ENCODE data around the gene CAPN7.

The CAPN7 gene

DNA sequence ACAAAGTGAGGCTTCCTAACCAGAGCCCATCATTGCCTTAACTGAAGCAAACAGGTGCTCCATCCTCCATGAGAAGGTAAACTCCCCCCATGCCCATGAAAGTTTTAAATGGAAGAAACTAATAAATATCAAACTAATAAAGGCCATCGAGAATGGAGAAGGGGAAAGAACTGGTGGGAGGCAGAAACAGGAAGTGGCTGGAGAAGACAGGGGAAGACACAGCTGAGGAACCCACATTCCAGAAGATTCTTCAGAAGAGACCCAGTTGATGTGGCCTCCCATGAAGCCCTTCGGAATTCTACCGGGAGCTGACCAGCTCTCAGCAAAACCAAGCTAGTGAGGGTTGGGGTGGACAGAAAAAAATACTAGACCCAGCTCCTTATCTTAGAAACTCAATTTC, 84.7 kb downstream of the CAPN7 start:
- H3K9me3 ChIP-seq (ENCODE audit: low read length): no peaks in the 10 kb centered on the region
- no peaks in the 10 kb centered on the region for H3K36me3 ChIP-seq (ENCODE audit: insufficient read depth, low read length)

DNA sequence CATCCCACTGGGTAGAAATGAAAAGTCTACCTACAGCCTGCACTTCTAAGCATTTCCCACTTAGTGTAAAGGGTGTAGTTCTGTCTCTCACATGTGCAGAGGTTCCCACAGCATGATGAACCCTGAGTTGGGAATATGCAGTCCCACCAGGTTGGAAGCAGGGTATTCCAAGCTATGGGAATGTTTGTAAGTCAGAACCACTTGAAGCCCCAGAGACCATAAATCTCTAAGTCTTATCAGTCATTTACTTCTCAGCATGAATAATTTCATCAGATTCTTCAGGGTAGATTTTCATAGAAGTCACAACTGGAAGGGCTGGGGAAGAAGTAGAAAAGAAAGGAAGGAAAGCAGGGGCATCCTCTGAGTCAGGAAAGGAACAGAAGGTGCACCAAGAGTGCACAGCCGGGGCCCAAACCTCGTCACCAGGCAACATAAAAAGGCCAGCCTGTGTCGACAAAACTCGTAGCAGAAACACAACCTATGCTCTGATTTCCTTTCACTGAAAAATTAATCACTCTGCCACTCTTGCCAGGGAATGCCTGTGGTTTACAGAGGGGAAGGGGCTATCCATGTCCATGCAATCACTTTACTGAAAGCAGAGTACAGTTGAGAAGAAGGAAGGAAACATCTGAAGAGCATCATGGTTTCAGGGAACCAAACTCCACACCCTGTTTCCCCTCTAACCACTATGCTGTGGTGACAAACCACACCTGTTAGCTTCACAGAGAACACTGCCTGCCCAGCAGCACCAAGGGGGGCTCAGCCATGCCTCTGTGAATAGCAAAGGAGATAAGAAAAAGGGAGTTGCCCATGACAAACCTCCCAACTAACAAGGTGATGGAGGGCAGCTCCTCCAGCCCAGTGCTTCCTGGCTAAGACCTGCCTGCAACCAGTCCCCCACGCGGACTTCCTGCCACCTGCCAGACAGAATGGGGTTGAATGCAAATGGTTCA, 85.8 kb downstream of the CAPN7 start:
- no peaks in the 10 kb centered on the region for H3K4me1 ChIP-seq (ENCODE audit: insufficient read depth, low read length)
- H3K36me3 ChIP-seq (ENCODE audit: insufficient read depth, low read length): no peaks in the 10 kb centered on the region
- H3K9me3 ChIP-seq (ENCODE audit: low read length): no peaks in the 10 kb centered on the region
- no peaks in the 10 kb centered on the region for H3K27me3 ChIP-seq (ENCODE audit: insufficient read depth, low read length)
- H2AFZ ChIP-seq (ENCODE audit: low read depth, low read length): no peak overlapping the region
- H3K4me3 ChIP-seq (ENCODE audit: low read length): no peak overlapping the region

More for the DNA sequence above, 84.7 kb downstream of the CAPN7 start:
- H2AFZ ChIP-seq (ENCODE audit: low read depth, low read length): no peak overlapping the region
- H3K4me3 ChIP-seq (ENCODE audit: low read length): no peak overlapping the region
- H3K4me1 ChIP-seq (ENCODE audit: insufficient read depth, low read length): no peaks in the 10 kb centered on the region
- H3K27me3 ChIP-seq (ENCODE audit: insufficient read depth, low read length): no peaks in the 10 kb centered on the region

DNA sequence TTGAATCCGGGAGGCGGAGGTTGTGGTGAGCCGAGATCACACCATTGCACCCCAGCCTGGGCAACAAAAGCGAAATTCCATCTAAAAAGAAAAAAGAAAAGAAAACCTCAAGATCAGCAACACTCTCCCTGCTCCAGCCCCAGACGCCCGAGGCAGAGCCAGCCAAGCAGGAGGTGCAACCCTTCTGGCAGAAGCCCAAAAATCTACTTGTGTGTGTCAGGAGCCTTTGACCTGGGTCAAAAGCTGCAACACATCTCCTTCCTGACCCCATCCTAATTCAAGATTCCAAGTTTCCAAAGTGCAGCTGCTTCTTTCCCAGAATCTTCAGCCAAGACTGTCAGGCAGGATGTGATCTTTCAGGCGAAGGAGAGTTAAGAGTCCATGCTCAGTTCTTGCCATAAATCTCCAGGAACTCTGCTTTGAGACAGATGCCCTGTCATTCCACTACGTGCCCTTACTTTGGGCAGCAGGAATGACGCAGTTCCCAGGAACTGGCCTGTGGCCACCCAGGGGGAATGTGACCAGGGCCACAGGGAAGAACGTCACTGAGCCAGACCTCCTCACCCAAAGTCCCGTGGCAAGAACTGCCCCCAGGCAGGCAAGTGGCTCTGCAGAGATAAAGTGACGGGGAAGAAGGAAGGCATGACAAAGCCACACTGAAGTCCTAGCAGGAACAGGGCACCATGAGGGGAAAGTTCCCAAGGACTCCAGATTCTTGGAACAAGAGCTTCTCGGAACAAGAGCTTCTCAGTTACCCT, 86.9 kb downstream of the CAPN7 start:
- no peaks in the 10 kb centered on the region for H3K9me3 ChIP-seq (ENCODE audit: low read length)
- H3K4me3 ChIP-seq (ENCODE audit: low read length): no peak overlapping the region

DNA sequence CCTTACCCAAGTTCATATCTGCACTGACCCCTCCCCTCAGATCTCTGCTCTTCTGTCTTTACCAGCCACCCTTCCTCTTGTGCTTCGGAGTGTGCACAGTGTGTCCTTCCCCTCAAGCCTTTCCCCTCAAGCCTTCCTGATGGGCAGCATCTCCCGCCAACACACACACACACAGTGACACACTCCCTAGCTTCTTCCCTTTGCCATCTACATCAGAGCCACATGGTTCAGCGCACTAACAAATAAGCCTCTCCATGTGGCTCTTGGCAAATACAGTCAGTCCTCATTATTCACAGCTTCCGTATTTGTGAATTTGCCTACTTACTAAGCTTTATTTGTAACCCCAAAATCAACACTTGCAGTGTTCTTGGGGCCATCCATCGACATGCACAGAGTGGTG, 88.9 kb downstream of the CAPN7 start:
- Histone ChIP-seq H3K36me3 (ENCODE audit: insufficient read depth, low read length) (no peaks in the 10 kb centered on the region), H3K4me1 (ENCODE audit: insufficient read depth, low read length) (no peaks in the 10 kb centered on the region), H3K9me3 (ENCODE audit: low read length) (no peaks in the 10 kb centered on the region)

More for the DNA sequence above, 86.9 kb downstream of the CAPN7 start:
- Histone ChIP-seq H3K27me3 (ENCODE audit: insufficient read depth, low read length) (no peaks in the 10 kb centered on the region), H2AFZ (ENCODE audit: low read depth, low read length) (no peak overlapping the region), H3K36me3 (ENCODE audit: insufficient read depth, low read length) (no peaks in the 10 kb centered on the region), H3K4me1 (ENCODE audit: insufficient read depth, low read length) (no peaks in the 10 kb centered on the region)

DNA sequence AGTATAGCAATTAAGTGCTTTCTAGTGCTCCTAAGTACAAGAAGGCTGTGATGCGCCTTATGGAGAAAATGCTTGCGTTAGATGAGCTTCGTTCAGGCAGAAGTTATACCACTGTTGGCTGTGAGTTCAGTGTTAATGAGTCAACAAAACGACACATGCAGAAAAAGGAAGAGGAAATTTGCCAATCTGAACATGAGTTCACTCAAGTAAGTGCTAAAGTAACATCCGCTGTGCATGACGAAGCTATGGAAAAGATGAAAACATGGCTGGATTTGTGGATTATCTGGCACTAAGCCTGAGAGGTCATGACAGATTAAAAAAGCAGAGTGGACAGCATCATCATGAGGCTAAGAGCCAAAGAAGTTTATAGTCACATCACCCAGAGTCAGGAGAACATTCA, 89.5 kb downstream of the CAPN7 start:
- H3K27me3 ChIP-seq (ENCODE audit: insufficient read depth, low read length): no peaks in the 10 kb centered on the region
- H3K4me1 ChIP-seq (ENCODE audit: insufficient read depth, low read length): no peaks in the 10 kb centered on the region
- H3K36me3 ChIP-seq (ENCODE audit: insufficient read depth, low read length): no peaks in the 10 kb centered on the region
- no peaks in the 10 kb centered on the region for H3K9me3 ChIP-seq (ENCODE audit: low read length)
- H2AFZ ChIP-seq (ENCODE audit: low read depth, low read length): no peak overlapping the region
- H3K4me3 ChIP-seq (ENCODE audit: low read length): no peak overlapping the region

More for the DNA sequence above, 88.9 kb downstream of the CAPN7 start:
- Histone ChIP-seq H3K27me3 (ENCODE audit: insufficient read depth, low read length) (no peaks in the 10 kb centered on the region), H2AFZ (ENCODE audit: low read depth, low read length) (no peak overlapping the region), H3K4me3 (ENCODE audit: low read length) (no peak overlapping the region)

DNA sequence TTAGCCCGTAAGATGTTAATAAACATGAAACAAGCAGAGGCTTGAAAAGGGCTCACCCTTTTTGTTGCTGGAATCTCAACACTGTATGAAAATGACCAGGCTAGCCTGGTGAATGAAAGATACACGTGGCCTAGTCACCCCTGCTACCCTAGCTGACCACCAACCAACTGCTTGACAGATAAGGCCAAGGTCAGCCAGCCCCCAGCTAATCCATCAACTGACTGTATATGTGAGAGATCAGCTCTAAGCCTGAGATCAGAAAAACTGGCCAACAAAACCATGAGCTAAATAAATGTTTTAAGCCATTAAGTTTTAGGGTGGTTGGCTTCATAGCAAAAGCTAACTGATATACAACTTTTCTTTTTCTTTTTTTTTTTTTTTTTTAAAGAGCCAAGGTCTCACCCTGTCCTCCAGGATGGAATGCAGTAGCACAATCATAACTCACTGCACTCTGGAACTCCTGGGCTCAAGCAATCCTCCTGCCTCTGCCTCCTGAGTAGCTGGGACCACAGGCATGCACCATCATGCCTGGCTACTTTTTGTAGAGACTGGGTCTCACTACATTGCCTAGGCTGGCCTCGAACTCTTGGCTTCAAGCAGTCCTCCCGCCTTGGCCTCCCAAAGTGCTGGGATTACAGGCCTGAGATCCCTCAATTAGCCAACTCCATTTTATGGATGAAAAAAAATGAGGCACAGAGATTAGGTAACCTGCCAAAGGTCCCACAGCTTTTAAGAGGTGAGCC, 91.7 kb downstream of the CAPN7 start:
- Histone ChIP-seq H3K9me3 (ENCODE audit: low read length) (no peaks in the 10 kb centered on the region), H2AFZ (ENCODE audit: low read depth, low read length) (no peak overlapping the region), H3K4me3 (ENCODE audit: low read length) (no peak overlapping the region), H3K36me3 (ENCODE audit: insufficient read depth, low read length) (no peaks in the 10 kb centered on the region), H3K27me3 (ENCODE audit: insufficient read depth, low read length) (no peaks in the 10 kb centered on the region), H3K4me1 (ENCODE audit: insufficient read depth, low read length) (no peaks in the 10 kb centered on the region)

DNA sequence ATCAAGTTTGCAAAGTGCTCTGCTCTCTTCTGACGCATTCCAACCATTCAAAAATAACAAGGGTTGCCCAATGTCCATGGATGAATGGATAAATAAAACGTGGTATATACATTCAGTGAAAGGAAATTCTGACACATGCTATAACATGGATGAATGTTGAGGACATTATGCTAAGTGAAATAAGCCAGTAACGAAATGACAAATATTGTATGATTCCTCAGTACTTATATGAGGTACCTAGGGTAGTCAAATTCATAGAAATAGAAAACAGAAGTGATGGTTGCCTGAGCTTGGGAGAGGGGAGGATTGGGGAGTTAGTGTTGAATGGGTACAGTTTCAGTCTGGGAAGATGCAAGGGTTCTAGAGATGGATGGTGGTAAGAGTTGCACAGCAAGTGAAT, 92.5 kb downstream of the CAPN7 start:
- no peak overlapping the region for H2AFZ ChIP-seq (ENCODE audit: low read depth, low read length)
- H3K4me1 ChIP-seq (ENCODE audit: insufficient read depth, low read length): no peaks in the 10 kb centered on the region
- H3K27me3 ChIP-seq (ENCODE audit: insufficient read depth, low read length): no peaks in the 10 kb centered on the region
- no peak overlapping the region for H3K4me3 ChIP-seq (ENCODE audit: low read length)
- H3K36me3 ChIP-seq (ENCODE audit: insufficient read depth, low read length): no peaks in the 10 kb centered on the region
- H3K9me3 ChIP-seq (ENCODE audit: low read length): no peaks in the 10 kb centered on the region

DNA sequence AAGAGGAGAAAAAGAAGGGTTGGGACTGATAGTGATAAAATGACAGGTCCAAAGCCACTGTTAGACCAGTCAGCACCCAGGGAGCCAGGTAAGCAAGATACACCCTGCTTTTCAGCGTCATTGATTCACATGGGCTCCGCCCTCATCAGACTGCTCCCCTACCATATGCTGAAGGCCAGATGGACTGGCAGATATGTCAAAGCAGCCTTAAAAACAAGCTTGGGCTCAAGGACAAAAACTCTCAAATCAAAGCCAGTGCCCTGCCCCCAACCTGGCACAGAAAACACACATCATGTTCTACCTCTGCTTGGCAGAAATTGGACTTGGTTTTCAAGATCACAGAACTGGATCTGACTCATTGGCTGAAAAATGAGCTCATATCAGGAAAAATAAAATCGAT, 93.0 kb downstream of the CAPN7 start:
- Histone ChIP-seq H3K9me3 (ENCODE audit: low read length) (no peaks in the 10 kb centered on the region), H3K4me1 (ENCODE audit: insufficient read depth, low read length) (no peaks in the 10 kb centered on the region), H3K4me3 (ENCODE audit: low read length) (no peak overlapping the region), H3K27me3 (ENCODE audit: insufficient read depth, low read length) (no peaks in the 10 kb centered on the region), H2AFZ (ENCODE audit: low read depth, low read length) (no peak overlapping the region), H3K36me3 (ENCODE audit: insufficient read depth, low read length) (no peaks in the 10 kb centered on the region)

DNA sequence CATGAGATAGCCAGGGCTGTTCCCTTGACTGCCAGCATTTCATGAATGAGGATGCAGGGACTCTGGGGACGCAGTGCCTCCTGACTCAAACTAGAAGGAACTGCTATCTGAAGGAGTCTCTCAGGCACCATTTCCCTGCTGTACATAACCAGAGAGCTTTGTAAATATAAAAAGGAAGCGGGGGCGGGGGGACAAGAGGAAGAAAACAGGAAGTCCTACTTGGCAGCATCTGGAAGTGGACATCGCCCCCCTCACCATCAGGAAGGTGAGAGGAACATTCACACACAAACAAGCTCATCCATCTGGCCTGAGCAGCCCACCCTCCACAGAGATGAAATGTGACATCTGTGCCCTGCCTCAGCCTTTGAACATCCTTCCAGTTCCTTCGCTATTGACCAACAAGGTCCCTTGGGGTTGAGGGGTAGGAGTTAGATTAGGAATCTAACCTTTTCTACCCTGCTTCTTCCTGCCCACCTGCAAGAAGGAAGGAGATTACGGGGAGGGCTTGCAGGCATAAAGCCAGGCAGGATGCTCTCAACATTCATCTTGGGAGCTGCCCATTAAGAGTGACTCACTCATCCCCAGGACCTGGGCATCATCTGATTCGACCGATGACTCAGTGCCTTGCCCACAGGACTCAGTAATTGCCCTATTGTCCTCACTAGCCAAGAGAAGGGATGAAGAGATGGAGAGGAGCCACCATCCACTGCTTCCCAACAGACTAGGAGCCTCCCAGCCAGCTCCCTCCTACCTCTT, 94.5 kb downstream of the CAPN7 start:
- no peaks in the 10 kb centered on the region for H3K36me3 ChIP-seq (ENCODE audit: insufficient read depth, low read length)

DNA sequence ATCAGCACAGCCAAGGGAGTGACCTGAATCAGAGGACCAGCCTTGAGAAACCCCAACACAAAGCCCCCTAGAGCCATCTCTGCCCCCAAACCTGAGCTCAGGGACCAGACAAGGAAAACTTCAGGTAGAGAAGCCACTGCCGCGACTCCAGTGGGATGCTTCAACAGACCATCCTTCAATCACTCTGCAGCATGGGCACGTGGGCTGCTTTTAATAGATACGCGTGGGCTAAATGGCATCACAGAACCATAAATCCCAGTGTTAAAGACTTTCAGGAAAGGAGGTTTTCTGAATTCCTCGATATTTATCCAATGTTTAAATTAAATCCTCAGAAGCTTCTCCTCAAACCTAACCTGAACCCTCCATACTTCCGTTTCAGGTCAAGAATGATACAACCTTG, 95.7 kb downstream of the CAPN7 start:
- Histone ChIP-seq H3K36me3 (ENCODE audit: insufficient read depth, low read length) (no peaks in the 10 kb centered on the region), H3K9me3 (ENCODE audit: low read length) (no peaks in the 10 kb centered on the region), H3K4me1 (ENCODE audit: insufficient read depth, low read length) (no peaks in the 10 kb centered on the region), H3K27me3 (ENCODE audit: insufficient read depth, low read length) (no peaks in the 10 kb centered on the region), H3K4me3 (ENCODE audit: low read length) (no peak overlapping the region), H2AFZ (ENCODE audit: low read depth, low read length) (no peak overlapping the region)

More for the DNA sequence above, 94.5 kb downstream of the CAPN7 start:
- H3K9me3 ChIP-seq (ENCODE audit: low read length): no peaks in the 10 kb centered on the region
- no peaks in the 10 kb centered on the region for H3K27me3 ChIP-seq (ENCODE audit: insufficient read depth, low read length)
- no peaks in the 10 kb centered on the region for H3K4me1 ChIP-seq (ENCODE audit: insufficient read depth, low read length)
- no peak overlapping the region for H2AFZ ChIP-seq (ENCODE audit: low read depth, low read length)
- H3K4me3 ChIP-seq (ENCODE audit: low read length): no peak overlapping the region

All from neuron (in vitro differentiated cells).